Thyroid gland (tissue), 4 donors: ENCODE results near the gene CXCR6.

ENCODE experiments used
- CTCF ChIP-seq, 6 experiments: fragments of 200-600 bp in 3 of 6; fragments of 450-650 bp in 3 of 6; sonication (generic) in 3 of 6; IDR thresholded peaks; one replicate each; pipeline ENCODE4 v1.5.1; 2016 to 2019; ENCODE audit warnings: antibody characterized with exemption in 6 of 6, mild to moderate bottlenecking in 2 of 6, inconsistent platforms in 1 of 6, moderate library complexity in 1 of 6
- POLR2A ChIP-seq, 2 donors: fragments of 450-650 bp; IDR thresholded peaks; one replicate each; pipeline ENCODE4 v1.6.1; 2017; ENCODE audit warnings: antibody characterized with exemption in 2 of 2, mild to moderate bottlenecking in 2 of 2, moderate library complexity in 1 of 2

GRCh38 chr3:45979378-45979777 is 36.1 kb downstream of the CXCR6 start:
- no peak for TF ChIP-seq CTCF (IDR thresholded peaks at IDR 0.05)
- TF ChIP-seq POLR2A (IDR thresholded peaks at IDR 0.05) = no peak
